IMR-90 (cell line): ENCODE results near the gene SMIM36. TPM values are rescaled to one million over a fixed set of nuclear protein-coding genes. Genes with fewer than 3 reads are reported as not detected.

Source experiments
- ATAC-seq: fragments of 200-7000 bp; cut with Tn5 transposase; 2 replicates; pipeline ENCODE4 v1.9.1; 2020; ENCODE audit warnings: low read depth, mild to moderate bottlenecking, moderate library complexity
- BruUV-seq: library from RNA; stranded (reverse); fragments of 400-500 nt; replicated peaks from 2 replicates; lab custom pipeline; 2021; lab: Mats Ljungman, UMichigan
- CTCF ChIA-PET: fragments of 300-600 bp; formaldehyde crosslinking; extraction: SDS; loops from one replicate; lab custom pipeline; 2021; ENCODE audit warnings: antibody characterized with exemption; lab: Yijun Ruan, JAX
- POLR2A ChIA-PET: fragments of 300-600 bp; sonication (Branson Sonifier 250); formaldehyde crosslinking; loops from one replicate; lab custom pipeline; 2022; ENCODE audit warnings: antibody characterized with exemption; ENCODE audit not compliant: unreplicated experiment; lab: Charles Lee
- DNase-seq: peaks from one replicate; pipeline ENCODE4 v3.0.0; 2013
- H2AFZ ChIP-seq: replicated peaks from 2 replicates; pipeline ENCODE3; 2013; ENCODE audit warnings: low read length, mild to moderate bottlenecking; ENCODE audit not compliant: poor library complexity
- H2AK5ac ChIP-seq: 2 replicates; pipeline ENCODE4 v1.6.1; 2013; ENCODE audit warnings: low read depth, low read length, inconsistent platforms
- H2AK9ac ChIP-seq: replicated peaks from 2 replicates; pipeline ENCODE3; 2013; ENCODE audit warnings: mild to moderate bottlenecking, low read depth, low read length, moderate library complexity; ENCODE audit not compliant: poor library complexity
- H2BK120ac ChIP-seq: 2 replicates; pipeline ENCODE4 v1.6.1; 2013; ENCODE audit warnings: low read depth, low read length, inconsistent platforms
- H2BK15ac ChIP-seq: 3 replicates; pipeline ENCODE4 v1.6.1; 2013; ENCODE audit warnings: low read depth, low read length, inconsistent platforms
- H2BK20ac ChIP-seq: 2 replicates; pipeline ENCODE4 v1.6.1; 2013; ENCODE audit warnings: low read depth, mild to moderate bottlenecking, inconsistent platforms, low read length, moderate library complexity
- H2BK5ac ChIP-seq: 2 replicates; pipeline ENCODE4 v1.6.1; 2013; ENCODE audit warnings: mild to moderate bottlenecking, low read depth, low read length, inconsistent platforms; ENCODE audit not compliant: poor library complexity, severe bottlenecking
- H3K14ac ChIP-seq: replicated peaks from 2 replicates; pipeline ENCODE4 v1.6.1; 2013; ENCODE audit warnings: low read depth, low read length, inconsistent platforms
- H3K18ac ChIP-seq: 2 replicates; pipeline ENCODE4 v1.6.1; 2013; ENCODE audit warnings: low read depth, low read length, control low read depth
- H3K23ac ChIP-seq: 2 replicates; pipeline ENCODE4 v1.6.1; 2013; ENCODE audit warnings: low read depth, low read length, inconsistent platforms
- H3K27ac ChIP-seq: 2 replicates; pipeline ENCODE4 v1.5.1; 2013; ENCODE audit warnings: mild to moderate bottlenecking, control low read depth, low read length; ENCODE audit not compliant: insufficient read depth
- H3K27me3 ChIP-seq: 2 replicates; pipeline ENCODE4 v1.6.1; 2013; ENCODE audit warnings: low read length; ENCODE audit not compliant: control insufficient read depth, insufficient read depth
- H3K36me3 ChIP-seq: 2 replicates; pipeline ENCODE4 v1.6.1; 2013; ENCODE audit warnings: low read length, mixed read lengths; ENCODE audit not compliant: control insufficient read depth, insufficient read depth
- H3K4ac ChIP-seq: 2 replicates; pipeline ENCODE4 v1.6.1; 2013; ENCODE audit warnings: low read depth, low read length, inconsistent platforms
- H3K4me1 ChIP-seq: 2 replicates; pipeline ENCODE4 v1.6.1; 2013; ENCODE audit warnings: low read length, mixed read lengths; ENCODE audit not compliant: control insufficient read depth, insufficient read depth
- H3K4me2 ChIP-seq: 2 replicates; pipeline ENCODE4 v1.6.1; 2013; ENCODE audit warnings: low read depth, mild to moderate bottlenecking, control low read depth, low read length, moderate library complexity
- H3K4me3 ChIP-seq: 2 replicates; pipeline ENCODE4 v1.5.1; 2013; ENCODE audit warnings: low read depth, mild to moderate bottlenecking, control low read depth, low read length, moderate library complexity; ENCODE audit not compliant: insufficient read depth
- H3K56ac ChIP-seq: 2 replicates; pipeline ENCODE4 v1.6.1; 2013; ENCODE audit warnings: low read length, inconsistent platforms; ENCODE audit not compliant: insufficient read depth; ENCODE audit errors: extremely low read depth
- H3K79me1 ChIP-seq, 2 experiments: 2 replicates each; pipeline ENCODE4 v1.6.1; 2013; ENCODE audit warnings: low read length in 2 of 2, inconsistent platforms in 1 of 2, low read depth in 1 of 2
- H3K9ac ChIP-seq: 2 replicates; pipeline ENCODE4 v1.6.1; 2013; ENCODE audit warnings: low read depth, low read length, control low read depth
- H3K9me1 ChIP-seq: 2 replicates; pipeline ENCODE4 v1.6.1; 2013; ENCODE audit warnings: low read length, inconsistent platforms; ENCODE audit not compliant: insufficient read depth
- H3K9me3 ChIP-seq: 2 replicates; pipeline ENCODE4 v1.6.1; 2013; ENCODE audit warnings: low read length; ENCODE audit not compliant: control insufficient read depth, insufficient read depth
- H4K20me1 ChIP-seq: 2 replicates; pipeline ENCODE4 v1.6.1; 2013; ENCODE audit warnings: low read length, inconsistent platforms; ENCODE audit not compliant: insufficient read depth
- H4K5ac ChIP-seq: 2 replicates; pipeline ENCODE4 v1.6.1; 2013; ENCODE audit warnings: mild to moderate bottlenecking, low read depth, low read length, control low read depth
- H4K8ac ChIP-seq, 2 experiments: 2 replicates each; pipeline ENCODE4 v1.6.1; 2013; ENCODE audit warnings: low read depth in 2 of 2, low read length in 2 of 2, control low read depth in 1 of 2, inconsistent platforms in 1 of 2
- H4K91ac ChIP-seq: 2 replicates; pipeline ENCODE4 v1.6.1; 2013; ENCODE audit warnings: low read depth, low read length, inconsistent platforms; ENCODE audit not compliant: insufficient read depth
- CEBPB ChIP-seq: IDR thresholded peaks from 2 replicates; pipeline ENCODE4 v1.6.1; 2012; ENCODE audit warnings: low read depth, low read length, improper control_type of control experiment
- RAD21 ChIP-seq: IDR thresholded peaks from 2 replicates; pipeline ENCODE4 v1.6.1; 2012; ENCODE audit warnings: low read length, improper control_type of control experiment
- WGBS, 2 experiments: methylation state at CpG; one replicate each; pipeline versions ENCODE4 v1.1.5 to v1.1.7; 2013; ENCODE audit warnings: missing lambda C conversion rate in 2 of 2; ENCODE audit not compliant: insufficient read length in 1 of 2; ENCODE audit errors: extremely low coverage in 2 of 2; 5-methylcytosine and 5-hydroxymethylcytosine counted together
- dilution Hi-C: fragments of 300-500 bp; cut with HindIII; formaldehyde crosslinking; loops from one replicate; pipeline ENCODE4 v1.14.3; 2018; ENCODE audit warnings: low sequenced_read_pairs; ENCODE audit not compliant: unreplicated experiment
- in situ Hi-C: fragments of 300-500 bp; cut with MboI; formaldehyde crosslinking; loops from 3 replicates; pipeline ENCODE4 v1.14.3; 2019; ENCODE audit warnings: low sequenced_read_pairs, inconsistent platforms, mixed read lengths
- intact Hi-C: fragments of 100-400 bp; cut with micrococcal nuclease; formaldehyde crosslinking; loops from 2 replicates; pipeline ENCODE4 v1.10.0; 2022
- polyA plus RNA-seq, 3 experiments: library from polyadenylated mRNA; depleted of rRNA; stranded (reverse); fragments of >200 nt; gene quantifications; 2 replicates each; pipeline ENCODE4 v1.2.3, GENCODE V29; 2012; ENCODE audit warnings: low replicate concordance in 1 of 3
- total RNA-seq: library from RNA; depleted of rRNA; stranded (reverse); fragments of >200 nt; gene quantifications from 2 replicates; pipeline ENCODE4 v1.2.3, GENCODE V29; 2012

SMIM36 gene
- total and polyA plus RNA-seq, 2 of the 4 experiments (the other 2 are of a cell fraction), result not detected

DNA sequence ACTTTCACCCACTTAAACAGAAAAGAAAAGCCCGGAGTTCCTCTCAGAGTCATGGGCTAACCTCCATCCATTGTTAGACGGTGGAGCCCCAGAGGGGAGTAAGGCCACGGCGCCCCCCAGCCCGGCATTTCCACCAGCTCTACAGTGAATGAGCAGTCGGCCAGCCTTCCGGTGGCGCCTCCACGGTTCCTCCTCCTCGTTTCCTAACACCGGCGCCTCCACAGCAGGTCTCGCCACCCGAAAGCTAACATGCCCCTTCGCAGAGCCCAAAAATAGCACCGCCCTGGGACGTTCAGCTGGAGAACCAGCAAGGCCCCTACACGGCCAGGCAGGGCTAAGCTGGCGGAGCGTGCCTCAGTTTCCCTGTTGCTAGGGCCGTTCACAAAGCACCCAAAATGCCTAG lies 90.5 kb downstream of the SMIM36 start:
- Histone ChIP-seq H4K5ac (no peak overlapping the region; the same call in 1 of the 2 replicates), H2AK5ac (no peak overlapping the region), H2AFZ (peak overlapping the region; percentile 96), H4K20me1 (0 out of 2 replicates have a peak, but pooled peaks cover 3% of the 10 kb centered on the region), H3K36me3 (no peaks in the 10 kb centered on the region), H3K4ac (0 out of 2 replicates have a peak overlapping the region, but pooled peaks have one; percentile 3), H4K8ac (peak overlapping the region in 1 of 2 experiments; percentile 26; a peak in 2 of 4 replicates), H2BK5ac (no peak overlapping the region), H3K4me1 (peaks cover 5% of the 10 kb centered on the region), H2BK20ac (no peak overlapping the region), H3K9me3 (no peaks in the 10 kb centered on the region), H2BK15ac (no peak overlapping the region), H3K14ac (peak overlapping the region; percentile 69; the same call in 1 of the 2 replicates), H3K23ac (peak overlapping the region; percentile 49; the same call in 1 of the 2 replicates), H3K4me3 (peak overlapping the region; percentile 79), H3K27ac (peak overlapping the region; percentile 62), H2AK9ac (peak overlapping the region; percentile 18), H4K91ac (peak overlapping the region; percentile 44), H3K9me1 (peaks cover 3% of the 10 kb centered on the region; the same call in 1 of the 2 replicates), H3K18ac (peak overlapping the region; percentile 20; the same call in 1 of the 2 replicates), H3K9ac (peak overlapping the region; percentile 64), H3K56ac (no peak overlapping the region), H2BK120ac (no peak overlapping the region; the same call in 1 of the 2 replicates), H3K4me2 (peak overlapping the region; percentile 74), H3K27me3 (peaks cover 2% of the 10 kb centered on the region; the same call in 1 of the 2 replicates), H3K79me1 (peaks cover 29 to 37% of the 10 kb centered on the region in 2 experiments)
- DNase-seq (no peak), ATAC-seq (peak; percentile 2)
- POLR2A ChIA-PET, result no interaction called here
- intact Hi-C loops, result loop anchor here (1.0 to 10.0 kb wide), 3 partner anchors 32 to 334 kb away; partner anchors contain the start of gene PCTP
- TF ChIP-seq CEBPB (no peak), RAD21 (peak; percentile 11; the same call in 1 of the 2 replicates)
- in situ Hi-C loops, result no loop called here
- dilution Hi-C loops, result no loop called here
- 0% methylated on average over 12 of the region's 21 CpGs; no CpG with 5 or more reads in 1 of the 2 experiments for WGBS, 2 experiments
- CTCF ChIA-PET, result no interaction called here
- no TSS peak for BruUV-seq
